HepG2 (cell line): ENCODE measurements around the gene CHKA. TPM values are rescaled to one million over a fixed set of nuclear protein-coding genes. Genes with fewer than 3 reads are reported as not detected.

ENCODE experiments used
- FOXA1 ChIP-seq, 2 experiments: fragments of 450-650 bp in 1 of 2; sonication (generic) in 1 of 2; formaldehyde crosslinking in 1 of 2; IDR thresholded peaks; 2 replicates each; pipeline versions ENCODE4 v1.4.0 to v1.6.1; 2016 to 2020; ENCODE audit warnings: missing genetic modification reagents in 1 of 2
- HMGXB4 ChIP-seq, 2 experiments: sonication (generic) in 1 of 2; formaldehyde crosslinking in 1 of 2; IDR thresholded peaks; 2 replicates each; pipeline versions ENCODE4 v1.4.0 to v1.6.1; 2018 to 2020; ENCODE audit warnings: missing genetic modification reagents in 2 of 2, borderline replicate concordance in 1 of 2, low read depth in 1 of 2, mild to moderate bottlenecking in 1 of 2, missing biosample characterization in 1 of 2
- KMT2A ChIP-seq: sonication (generic); formaldehyde crosslinking; IDR thresholded peaks from 2 replicates; pipeline ENCODE4 v1.4.0; 2020; ENCODE audit warnings: missing genetic modification reagents
- MAZ ChIP-seq, 2 experiments: sonication (generic) in 1 of 2; formaldehyde crosslinking in 1 of 2; IDR thresholded peaks; 2 replicates each; pipeline versions ENCODE4 v1.5.0 to v1.6.1; 2012 to 2020; ENCODE audit warnings: low read depth in 2 of 2, mild to moderate bottlenecking in 2 of 2, borderline replicate concordance in 1 of 2, improper control_type of control experiment in 1 of 2, low read length in 1 of 2, missing genetic modification reagents in 1 of 2, moderate library complexity in 1 of 2
- MZF1 ChIP-seq: sonication (generic); formaldehyde crosslinking; IDR thresholded peaks from 2 replicates; pipeline ENCODE4 v1.8.1; 2023; ENCODE audit warnings: mild to moderate bottlenecking, missing genetic modification reagents, borderline replicate concordance
- PHF5A ChIP-seq: IDR thresholded peaks from one replicate; pipeline ENCODE4 v1.6.1; 2018; ENCODE audit warnings: low read depth, missing genetic modification reagents; ENCODE audit not compliant: unreplicated experiment
- PLRG1 ChIP-seq: fragments of 450-650 bp; conservative IDR thresholded peaks from 2 replicates; pipeline ENCODE4 v1.6.1; 2016
- SALL2 ChIP-seq: sonication (generic); formaldehyde crosslinking; IDR thresholded peaks from 2 replicates; pipeline ENCODE4 v1.8.1; 2023; ENCODE audit warnings: mild to moderate bottlenecking, missing genetic modification reagents, inconsistent platforms
- SCMH1 ChIP-seq: sonication (generic); formaldehyde crosslinking; IDR thresholded peaks from 2 replicates; pipeline ENCODE4 v1.9.0; 2021; ENCODE audit warnings: missing genetic modification reagents, mild to moderate bottlenecking, borderline replicate concordance
- SUZ12 ChIP-seq: fragments of 150-350 bp; IDR thresholded peaks from 2 replicates; pipeline ENCODE4 v1.6.1; 2014; ENCODE audit warnings: low read depth, low read length
- YY1 ChIP-seq: IDR thresholded peaks from 2 replicates; pipeline ENCODE4 v1.6.1; 2011; ENCODE audit warnings: low read length, low read depth, moderate library complexity, mild to moderate bottlenecking; ENCODE audit not compliant: insufficient read depth, insufficient replicate concordance
- ZNF432 ChIP-seq: sonication (generic); formaldehyde crosslinking; IDR thresholded peaks from 2 replicates; pipeline ENCODE4 v1.5.0; 2020; ENCODE audit warnings: missing genetic modification reagents, mild to moderate bottlenecking, borderline replicate concordance
- ZSCAN31 ChIP-seq: sonication (generic); formaldehyde crosslinking; IDR thresholded peaks from 2 replicates; pipeline ENCODE4 v1.5.0; 2020; ENCODE audit warnings: low read depth, mild to moderate bottlenecking, missing genetic modification reagents
- polyA plus RNA-seq, 8 experiments: library from polyadenylated mRNA; depleted of rRNA in 3 of 8; stranded (reverse) in 7 of 8; unstranded in 1 of 8; fragments of >200 nt; fragmentation: Illumina TruSeq in 4 of 8; extraction: Trizol in 4 of 8; gene quantifications; 2 replicates each; pipeline versions ENCODE4 v1.2.1 to v1.2.3, GENCODE V29; 2011 to 2016; ENCODE audit warnings: low read depth in 4 of 8, missing spikeins in 1 of 8, mixed read lengths in 1 of 8; ENCODE audit not compliant: insufficient read depth in 1 of 8
- total RNA-seq, 5 experiments: library from RNA; depleted of rRNA; stranded (reverse); fragments of >200 nt; fragmentation: Illumina TruSeq; extraction: Trizol; gene quantifications; 2 replicates each; pipeline ENCODE4 v1.2.3, GENCODE V29; 2016; ENCODE audit warnings: low read depth in 1 of 5
- TF ChIP-seq, protein P1 (sequence below): sonication (generic); formaldehyde crosslinking; conservative IDR thresholded peaks from 2 replicates; pipeline ENCODE4 v1.8.1; 2023; ENCODE audit warnings: missing genetic modification reagents

Gene CHKA
- total and polyA plus RNA-seq, 2 of the 13 experiments (the other 11 are each of a cell fraction or from before 2014, with no cell fraction given): 71.6 to 92.7 TPM

DNA sequence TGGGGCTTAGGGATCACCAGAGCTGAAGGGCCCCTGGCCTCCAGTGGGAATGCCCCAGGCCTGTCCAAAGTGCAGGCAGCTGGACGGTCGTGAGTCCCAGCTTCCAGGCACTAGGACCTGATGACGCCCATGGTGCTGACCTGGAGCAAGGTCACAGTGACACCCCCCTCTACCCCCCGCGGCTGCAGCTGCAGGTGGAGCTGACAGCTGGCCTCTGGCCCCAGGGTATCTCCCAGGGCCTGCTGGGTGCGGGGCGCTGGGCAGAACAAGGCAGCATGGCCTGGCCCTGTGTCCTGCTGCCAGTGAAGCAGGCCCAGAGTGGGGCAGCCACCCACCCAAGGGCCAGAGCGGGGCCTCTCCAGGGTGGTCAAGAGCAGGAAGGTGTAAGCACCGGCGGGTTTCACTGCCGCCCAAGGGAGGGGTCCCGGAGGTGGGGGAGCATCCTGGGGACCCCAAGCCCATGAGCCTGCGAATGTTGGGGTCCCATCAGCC is 82.9 kb downstream of the CHKA start (continued):
- TF ChIP-seq, protein P1, sequence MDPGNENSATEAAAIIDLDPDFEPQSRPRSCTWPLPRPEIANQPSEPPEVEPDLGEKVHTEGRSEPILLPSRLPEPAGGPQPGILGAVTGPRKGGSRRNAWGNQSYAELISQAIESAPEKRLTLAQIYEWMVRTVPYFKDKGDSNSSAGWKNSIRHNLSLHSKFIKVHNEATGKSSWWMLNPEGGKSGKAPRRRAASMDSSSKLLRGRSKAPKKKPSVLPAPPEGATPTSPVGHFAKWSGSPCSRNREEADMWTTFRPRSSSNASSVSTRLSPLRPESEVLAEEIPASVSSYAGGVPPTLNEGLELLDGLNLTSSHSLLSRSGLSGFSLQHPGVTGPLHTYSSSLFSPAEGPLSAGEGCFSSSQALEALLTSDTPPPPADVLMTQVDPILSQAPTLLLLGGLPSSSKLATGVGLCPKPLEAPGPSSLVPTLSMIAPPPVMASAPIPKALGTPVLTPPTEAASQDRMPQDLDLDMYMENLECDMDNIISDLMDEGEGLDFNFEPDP: no peak
- TF ChIP-seq SUZ12 (no peak), MZF1 (CRISPR knock-in tag) (no peak), PHF5A (CRISPR knock-in tag) (peak; percentile 76), PLRG1 (no peak), ZNF432 (no peak), FOXA1 (IDR thresholded peaks at IDR 0.05) (no peak), FOXA1 (CRISPR knock-in tag; IDR thresholded peaks at IDR 0.05) (no peak), KMT2A (CRISPR knock-in tag) (no peak; the same call in 1 of the 2 replicates), ZSCAN31 (peak; percentile 57; the same call in 1 of the 2 replicates), SCMH1 (CRISPR knock-in tag) (no peak), MAZ (IDR thresholded peaks at IDR 0.05; ENCODE audit: borderline replicate concordance, low read depth, low read length) (peak; percentile 86), MAZ (CRISPR knock-in tag; IDR thresholded peaks at IDR 0.05; ENCODE audit: low read depth) (peak; percentile 57; the same call in 1 of the 2 replicates), YY1 (peak; percentile 66), SALL2 (CRISPR knock-in tag) (peak; percentile 73), HMGXB4 (CRISPR knock-in tag; IDR thresholded peaks at IDR 0.05; ENCODE audit: borderline replicate concordance in 1 of 2, low read depth in 1 of 2) (peak; percentile 50 to 82; a peak in 3 of 4 replicates)
